Measurements from ENCODE around the gene PPM1L.

GRCh38 chr3:160826408-160826807, 70.4 kb downstream of the PPM1L start:
- TF ChIP-seq POLR2A (IDR thresholded peaks at IDR 0.05; ENCODE audit: low read length) (no peak), GATA1 (IDR thresholded peaks at IDR 0.05; ENCODE audit: low read depth, low read length) (no peak)

Data from erythroblast (primary cell).